Nephron progenitor cell (in vitro differentiated cells): ENCODE results near the gene KCNB1.

ENCODE experiments used
- DNase-seq: peaks from one replicate; pipeline ENCODE4 v3.0.0; 2021
- H3K27ac Mint-ChIP-seq: 2 replicates; pipeline ENCODE4 v1.8.0; 2021; ENCODE audit warnings: mild to moderate bottlenecking, moderate library complexity, mixed read lengths
- H3K27me3 Mint-ChIP-seq: 2 replicates; pipeline ENCODE4 v1.8.0; 2021; ENCODE audit warnings: mild to moderate bottlenecking, low read depth, mixed read lengths; ENCODE audit not compliant: poor library complexity
- H3K36me3 Mint-ChIP-seq: 2 replicates; pipeline ENCODE4 v1.8.0; 2021; ENCODE audit warnings: low read depth, mixed read lengths
- H3K4me1 Mint-ChIP-seq: 2 replicates; pipeline ENCODE4 v1.8.0; 2021; ENCODE audit warnings: mixed read lengths
- H3K4me3 Mint-ChIP-seq: 2 replicates; pipeline ENCODE4 v1.8.0; 2021; ENCODE audit warnings: mild to moderate bottlenecking, moderate library complexity, mixed read lengths
- H3K9me3 Mint-ChIP-seq: 2 replicates; pipeline ENCODE4 v1.8.0; 2021; ENCODE audit warnings: mild to moderate bottlenecking, moderate library complexity, mixed read lengths
- TF ChIP-seq, protein P1 (sequence below): fragments of 200-600 bp; sonication (generic); IDR thresholded peaks from 2 replicates; pipeline ENCODE4 v1.5.0; 2021; ENCODE audit warnings: antibody characterized with exemption

Gene KCNB1

DNA sequence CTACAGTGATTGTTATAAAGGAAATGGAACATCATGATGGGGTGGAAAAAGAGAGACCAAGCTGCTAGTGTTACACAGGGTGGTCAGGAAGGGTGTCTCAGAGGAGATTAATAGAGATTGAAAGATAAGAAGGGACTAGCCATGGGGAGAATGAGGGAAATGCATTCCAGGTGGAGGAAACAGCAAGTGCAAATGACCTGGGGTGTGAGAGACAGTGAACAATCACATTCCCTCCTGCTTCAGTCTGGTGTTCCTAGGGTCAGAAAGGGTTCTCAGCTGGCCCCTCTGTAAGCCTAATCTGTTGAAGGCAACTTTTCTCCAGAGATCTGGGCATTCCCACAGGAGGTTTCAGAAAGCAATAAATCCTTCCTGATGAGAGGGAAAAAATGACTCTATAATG lies 3.6 kb upstream of the KCNB1 start:
- TF ChIP-seq, protein P1, sequence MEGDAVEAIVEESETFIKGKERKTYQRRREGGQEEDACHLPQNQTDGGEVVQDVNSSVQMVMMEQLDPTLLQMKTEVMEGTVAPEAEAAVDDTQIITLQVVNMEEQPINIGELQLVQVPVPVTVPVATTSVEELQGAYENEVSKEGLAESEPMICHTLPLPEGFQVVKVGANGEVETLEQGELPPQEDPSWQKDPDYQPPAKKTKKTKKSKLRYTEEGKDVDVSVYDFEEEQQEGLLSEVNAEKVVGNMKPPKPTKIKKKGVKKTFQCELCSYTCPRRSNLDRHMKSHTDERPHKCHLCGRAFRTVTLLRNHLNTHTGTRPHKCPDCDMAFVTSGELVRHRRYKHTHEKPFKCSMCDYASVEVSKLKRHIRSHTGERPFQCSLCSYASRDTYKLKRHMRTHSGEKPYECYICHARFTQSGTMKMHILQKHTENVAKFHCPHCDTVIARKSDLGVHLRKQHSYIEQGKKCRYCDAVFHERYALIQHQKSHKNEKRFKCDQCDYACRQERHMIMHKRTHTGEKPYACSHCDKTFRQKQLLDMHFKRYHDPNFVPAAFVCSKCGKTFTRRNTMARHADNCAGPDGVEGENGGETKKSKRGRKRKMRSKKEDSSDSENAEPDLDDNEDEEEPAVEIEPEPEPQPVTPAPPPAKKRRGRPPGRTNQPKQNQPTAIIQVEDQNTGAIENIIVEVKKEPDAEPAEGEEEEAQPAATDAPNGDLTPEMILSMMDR = no peak
- DNase-seq = no peak
- Mint-ChIP-seq H3K4me3 (no peak overlapping the region), H3K27ac (no peak overlapping the region), H3K27me3 (peaks cover 94% of the 10 kb centered on the region), H3K36me3 (no peaks in the 10 kb centered on the region), H3K4me1 (peaks cover 8% of the 10 kb centered on the region), H3K9me3 (no peaks in the 10 kb centered on the region)

DNA sequence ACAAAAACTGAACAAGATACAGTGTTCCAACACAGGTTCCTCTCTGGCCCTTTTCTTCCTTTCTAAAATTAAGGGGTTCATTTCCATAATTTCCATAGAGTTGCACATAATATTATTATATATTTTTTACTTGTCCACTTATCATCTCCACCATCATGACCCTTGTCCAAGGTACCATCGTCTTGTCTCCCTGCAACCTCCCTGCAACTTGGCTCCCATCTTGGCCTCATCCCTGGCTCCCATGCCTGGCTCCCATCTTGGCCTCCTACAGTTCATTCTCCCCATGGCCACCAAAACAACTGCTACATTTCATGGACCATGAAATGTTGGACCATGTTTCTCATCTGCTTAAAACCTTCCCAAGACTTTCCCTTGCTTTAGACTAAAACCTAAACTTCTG lies 3.1 kb upstream of the KCNB1 start:
- H3K27me3 Mint-ChIP-seq = peaks cover 94% of the 10 kb centered on the region
- TF ChIP-seq, protein P1 = no peak
- H3K27ac Mint-ChIP-seq = no peak overlapping the region

DNA sequence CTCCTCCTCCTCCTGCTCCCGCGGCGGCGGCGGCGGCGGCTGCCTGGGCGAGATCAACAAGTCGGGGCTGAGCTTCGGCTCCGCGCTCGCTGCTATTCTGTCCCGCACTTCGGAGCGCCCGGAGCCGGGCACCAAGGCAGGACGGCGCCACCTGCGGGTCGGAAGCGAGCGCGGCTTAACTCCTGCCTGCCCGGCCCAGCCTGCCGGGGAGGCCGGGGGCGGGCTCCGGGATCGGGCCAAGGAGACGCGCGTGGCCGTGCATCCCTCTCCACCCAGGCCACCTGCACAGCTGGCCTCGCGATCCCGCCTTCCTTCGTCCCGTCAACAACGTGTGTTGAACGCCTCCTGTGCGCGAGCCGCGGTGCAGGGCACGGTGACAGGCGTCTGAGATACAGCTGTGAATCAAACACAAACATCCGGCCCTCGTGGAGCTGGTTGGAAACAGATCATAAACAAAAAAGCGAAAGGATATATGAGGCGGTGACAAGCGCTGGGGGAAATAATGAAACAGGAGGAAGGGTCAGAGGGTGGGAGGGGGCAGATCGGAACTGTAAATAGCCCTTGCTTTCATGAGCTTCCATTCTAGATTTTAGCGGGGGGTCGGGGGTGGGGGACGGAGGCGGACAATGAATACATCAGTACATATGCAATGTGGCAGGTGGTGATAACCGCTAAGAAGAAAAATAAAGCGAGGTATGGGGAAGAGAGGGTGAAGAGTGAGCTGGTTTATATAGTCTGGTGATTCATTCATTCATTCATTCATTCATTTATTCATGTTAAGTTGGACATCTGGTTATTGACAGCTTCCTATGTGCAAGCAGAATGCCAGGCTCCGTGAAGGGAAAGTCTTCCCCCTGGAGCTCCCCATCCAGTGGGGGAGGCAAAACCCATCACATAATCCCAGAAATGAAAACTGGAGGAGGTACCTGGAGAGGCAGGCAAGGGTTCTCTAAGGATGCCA lies 2.0 kb upstream of the KCNB1 start:
- TF ChIP-seq, protein P1 = peak; percentile 50

More for the DNA sequence above, 3.1 kb upstream of the KCNB1 start:
- Mint-ChIP-seq H3K36me3 (no peaks in the 10 kb centered on the region), H3K4me1 (peaks cover 8% of the 10 kb centered on the region), H3K9me3 (no peaks in the 10 kb centered on the region), H3K4me3 (no peak overlapping the region)
- DNase-seq = no peak

DNA sequence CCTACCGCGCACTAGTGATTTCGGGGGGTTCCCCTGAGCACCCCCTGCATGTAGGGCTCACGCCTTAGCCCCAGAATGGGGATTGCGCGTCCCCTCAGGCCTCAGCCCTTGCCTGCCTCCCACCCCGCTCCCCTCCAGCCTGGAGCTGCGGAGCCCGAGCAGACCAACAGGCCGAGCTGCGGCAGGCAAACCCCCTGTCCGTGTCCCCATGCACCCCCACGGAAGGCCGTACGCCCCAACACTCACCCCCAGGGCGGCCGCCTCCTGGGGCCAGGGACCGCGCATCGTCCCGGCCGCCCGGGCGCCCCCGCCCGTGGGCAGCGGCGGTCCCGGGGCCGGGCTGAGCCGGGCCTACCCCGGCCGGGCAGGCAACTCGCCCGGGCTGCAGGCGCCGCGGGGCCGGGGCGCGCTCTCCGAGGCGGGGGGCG lies 1.2 kb upstream of the KCNB1 start:
- H3K27me3 Mint-ChIP-seq = peaks cover 97% of the 10 kb centered on the region

More for the DNA sequence above, 2.0 kb upstream of the KCNB1 start:
- Mint-ChIP-seq H3K36me3 (no peaks in the 10 kb centered on the region), H3K9me3 (no peaks in the 10 kb centered on the region), H3K27me3 (peaks cover 97% of the 10 kb centered on the region), H3K4me3 (peak overlapping the region; percentile 82), H3K4me1 (peaks cover 16% of the 10 kb centered on the region), H3K27ac (no peak overlapping the region)
- DNase-seq = peak; percentile 89

DNA sequence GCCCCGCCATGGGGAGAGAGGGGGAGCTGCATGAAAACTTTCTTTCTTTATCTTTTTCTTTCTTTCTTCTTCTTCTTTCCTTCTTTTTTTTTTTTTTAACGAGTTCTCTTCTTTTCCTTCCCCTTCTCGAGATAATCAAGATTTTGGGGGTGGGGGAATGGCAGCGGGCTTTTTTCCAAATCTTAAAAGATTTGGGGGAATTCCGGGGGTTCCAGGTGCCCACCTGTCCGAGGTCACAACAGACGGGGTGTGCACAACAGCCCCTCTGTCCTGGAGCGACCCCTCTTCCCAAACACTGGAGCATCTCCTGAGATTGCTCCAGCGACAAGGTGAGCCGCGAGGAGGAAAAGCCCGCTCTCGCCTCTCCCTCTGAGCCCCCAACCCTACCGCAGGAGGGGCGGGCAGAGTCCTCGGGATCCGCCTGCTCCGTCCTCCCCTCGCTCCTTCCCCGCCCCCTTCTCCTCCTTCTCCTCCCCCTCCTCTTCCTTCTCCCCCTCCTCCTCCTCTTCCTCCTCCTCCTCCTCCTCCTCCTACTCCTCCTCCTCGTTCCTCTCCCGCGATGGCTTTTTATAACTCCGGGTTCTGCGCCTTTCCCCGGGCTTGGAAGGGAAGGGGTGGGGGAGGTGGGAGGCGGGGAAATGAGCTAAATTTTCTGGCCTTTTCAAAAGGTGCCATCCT lies 689 bp upstream of the KCNB1 start:
- Mint-ChIP-seq H3K9me3 (no peaks in the 10 kb centered on the region), H3K27me3 (peaks cover 96% of the 10 kb centered on the region), H3K36me3 (no peaks in the 10 kb centered on the region), H3K27ac (no peak overlapping the region), H3K4me1 (peaks cover 27% of the 10 kb centered on the region), H3K4me3 (peak overlapping the region; percentile 72)
- DNase-seq = peak; percentile 30
- TF ChIP-seq, protein P1 = peak; percentile 13

More for the DNA sequence above, 1.2 kb upstream of the KCNB1 start:
- Mint-ChIP-seq H3K4me3 (no peak overlapping the region), H3K27ac (no peak overlapping the region), H3K4me1 (peaks cover 22% of the 10 kb centered on the region), H3K9me3 (no peaks in the 10 kb centered on the region), H3K36me3 (no peaks in the 10 kb centered on the region)
- peak; percentile 32 for DNase-seq
- TF ChIP-seq, protein P1 = no peak
